ENCODE results near the gene GPR89B. TPM values are rescaled to one million over a fixed set of nuclear protein-coding genes. Genes with fewer than 3 reads are reported as not detected.
"Not testable (repeated sequence)": the region's sequence is repeated elsewhere in the genome, so short reads cannot be mapped to it uniquely, and the experiment has no call there.

GPR89B gene
- total and polyA plus RNA-seq, 7 donors, result 0.60 to 26.3 (median 9.9) TPM

- H3K9me3 ChIP-seq; H3K27ac ChIP-seq; DNase-seq; H3K4me1 ChIP-seq; intact Hi-C loops (cut with DNase I); H3K27me3 ChIP-seq; H3K4me3 ChIP-seq; H3K36me3 ChIP-seq: not testable (repeated sequence)
- 53 to 63% methylated on average over 1 of the region's 1 CpG for WGBS, 2 donors
Observed at GRCh38 chr1:147958906-147959305, 30.7 kb downstream of the GPR89B start.

DNA sequence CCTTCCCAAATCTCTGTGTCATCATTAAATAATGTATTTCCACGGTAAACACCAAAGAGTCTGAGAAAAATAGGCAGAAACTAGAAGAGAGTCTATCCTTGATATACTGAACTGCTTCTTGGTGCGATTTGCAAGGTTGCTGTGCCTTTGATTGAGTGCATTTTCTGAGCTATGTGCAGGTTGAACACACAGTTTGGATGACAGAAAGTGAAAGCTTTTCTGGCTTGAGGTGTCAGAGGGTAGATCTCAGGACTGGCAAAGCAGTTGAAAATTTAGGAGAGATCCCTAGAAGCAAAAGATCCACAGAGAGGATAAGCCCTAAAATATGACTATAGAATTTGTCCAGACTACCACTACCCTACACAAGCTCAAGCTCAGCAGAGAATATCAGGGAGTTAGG, 31.5 kb downstream of the GPR89B start:
- H3K27me3 ChIP-seq; DNase-seq; H3K4me3 ChIP-seq; H3K27ac ChIP-seq; H3K9me3 ChIP-seq; H3K36me3 ChIP-seq; H3K4me1 ChIP-seq; intact Hi-C loops (cut with DNase I): not testable (repeated sequence)
- WGBS, 2 donors, result 97 to 98% methylated on average over 2 of the region's 2 CpGs

GRCh38 chr1:147964575-147964974, 36.4 kb downstream of the GPR89B start:
- H3K4me1 ChIP-seq; H3K4me3 ChIP-seq; H3K9me3 ChIP-seq; H3K27me3 ChIP-seq; H3K27ac ChIP-seq; DNase-seq; H3K36me3 ChIP-seq; intact Hi-C loops (cut with DNase I): not testable (repeated sequence)
- WGBS, 2 donors, result no CpG with 5 or more reads among the region's 1 CpG

DNA sequence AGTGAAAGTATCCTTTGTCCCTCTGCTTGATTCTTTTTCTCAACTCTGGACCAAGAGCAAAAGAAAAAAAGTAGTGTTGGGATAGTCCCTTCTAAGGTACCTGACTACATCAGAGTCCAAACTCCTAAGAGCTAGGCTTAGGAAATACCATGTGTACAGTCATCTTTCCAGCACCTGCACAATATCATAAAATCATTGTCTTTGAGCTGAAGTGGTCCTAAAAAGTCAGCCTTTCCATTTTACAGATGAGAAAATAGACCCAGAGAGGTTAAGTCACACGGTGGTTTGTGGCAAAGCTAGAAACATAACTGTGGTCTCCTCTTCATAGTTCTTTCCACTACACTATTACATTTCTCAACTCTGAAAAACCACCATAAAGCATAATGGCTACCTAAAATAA, 38.4 kb downstream of the GPR89B start:
- H3K4me3 ChIP-seq; H3K4me1 ChIP-seq; DNase-seq; H3K27me3 ChIP-seq; intact Hi-C loops (cut with DNase I); H3K9me3 ChIP-seq; H3K36me3 ChIP-seq; H3K27ac ChIP-seq: not testable (repeated sequence)
- WGBS, 2 donors, result no CpG with 5 or more reads among the region's 1 CpG

GRCh38 chr1:147978896-147979651, 50.9 kb downstream of the GPR89B start:
- H3K27me3 ChIP-seq; H3K36me3 ChIP-seq; intact Hi-C loops (cut with DNase I); H3K27ac ChIP-seq; H3K4me1 ChIP-seq; H3K4me3 ChIP-seq; H3K9me3 ChIP-seq; DNase-seq: not testable (repeated sequence)
- WGBS, 2 donors, result 90 to 93% methylated on average over 4 of the region's 6 CpGs

DNA sequence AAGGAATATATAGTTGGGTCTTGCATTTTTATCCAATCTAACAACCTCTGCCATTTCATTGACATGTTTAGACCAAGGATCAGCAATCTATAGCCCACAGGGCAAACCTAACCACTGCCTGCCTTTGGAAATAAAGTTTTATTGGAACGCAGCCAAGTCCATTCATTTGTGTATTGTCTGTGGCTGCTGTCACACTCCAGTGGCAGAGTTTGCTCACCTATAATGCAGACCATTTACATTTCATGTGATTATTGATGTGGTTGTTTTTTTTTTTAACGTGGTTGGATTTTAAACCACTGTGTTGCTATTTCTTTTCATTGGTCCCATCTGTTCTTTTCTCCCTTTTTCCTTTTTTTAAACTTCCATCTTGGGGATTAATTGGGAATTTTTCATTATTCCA, 57.2 kb downstream of the GPR89B start:
- H3K9me3 ChIP-seq; H3K36me3 ChIP-seq; H3K27me3 ChIP-seq; H3K4me3 ChIP-seq; H3K27ac ChIP-seq; H3K4me1 ChIP-seq; intact Hi-C loops (cut with DNase I); DNase-seq: not testable (repeated sequence)
- WGBS, 2 donors, result 66 to 69% methylated on average over 2 of the region's 2 CpGs

DNA sequence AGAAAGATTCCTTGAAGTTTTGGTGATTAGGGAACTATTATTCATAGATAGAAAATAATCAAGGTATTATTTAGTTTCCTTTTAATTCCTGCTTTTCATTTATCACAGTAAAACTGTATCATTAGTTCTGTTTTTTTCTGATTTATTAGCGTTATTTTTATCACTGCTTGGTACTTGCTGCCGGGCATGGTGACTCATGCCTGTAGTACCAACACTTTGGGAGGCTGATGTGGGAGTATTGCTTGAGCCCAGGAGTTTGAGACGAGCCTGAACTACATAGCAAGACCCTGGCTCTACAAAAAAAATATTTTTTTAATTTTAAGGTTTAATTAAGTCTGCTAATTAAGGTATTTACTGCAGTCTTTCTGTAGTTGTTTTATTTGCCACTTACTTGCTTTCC, 59.7 kb downstream of the GPR89B start:
- DNase-seq; intact Hi-C loops (cut with DNase I); H3K36me3 ChIP-seq; H3K4me1 ChIP-seq; H3K27me3 ChIP-seq; H3K27ac ChIP-seq; H3K4me3 ChIP-seq; H3K9me3 ChIP-seq: not testable (repeated sequence)
- 84 to 94% methylated on average over 3 of the region's 3 CpGs for WGBS, 2 donors

DNA sequence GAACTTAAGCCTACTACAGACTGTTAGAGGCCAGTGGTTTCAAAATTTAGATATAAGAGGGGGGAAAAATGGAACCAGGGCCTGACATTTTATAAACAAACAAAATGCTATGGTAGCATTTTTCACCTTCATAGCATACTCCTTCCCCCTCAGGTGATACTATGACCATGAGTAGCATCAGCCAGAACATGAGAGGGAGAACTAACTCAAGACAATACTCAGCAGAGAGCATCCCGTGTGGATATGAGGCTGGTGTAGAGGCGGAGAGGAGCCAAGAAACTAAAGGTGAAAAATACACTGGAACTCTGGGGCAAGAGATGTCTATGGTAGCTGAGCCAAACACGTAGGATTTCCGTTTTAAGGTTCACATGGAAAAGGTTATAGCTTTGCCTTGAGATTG, 64.7 kb downstream of the GPR89B start:
- H3K36me3 ChIP-seq; H3K27me3 ChIP-seq; H3K27ac ChIP-seq; H3K4me1 ChIP-seq; H3K4me3 ChIP-seq; DNase-seq; intact Hi-C loops (cut with DNase I); H3K9me3 ChIP-seq: not testable (repeated sequence)
- 92 to 96% methylated on average over 4 of the region's 4 CpGs for WGBS, 2 donors

- H3K36me3 ChIP-seq; H3K27ac ChIP-seq; H3K4me1 ChIP-seq; intact Hi-C loops (cut with DNase I); H3K9me3 ChIP-seq; DNase-seq; H3K4me3 ChIP-seq; H3K27me3 ChIP-seq: not testable (repeated sequence)
- WGBS, 2 donors, result 74 to 96% methylated on average over 4 of the region's 4 CpGs
Observed at GRCh38 chr1:147993400-147993799, 65.2 kb downstream of the GPR89B start.

DNA sequence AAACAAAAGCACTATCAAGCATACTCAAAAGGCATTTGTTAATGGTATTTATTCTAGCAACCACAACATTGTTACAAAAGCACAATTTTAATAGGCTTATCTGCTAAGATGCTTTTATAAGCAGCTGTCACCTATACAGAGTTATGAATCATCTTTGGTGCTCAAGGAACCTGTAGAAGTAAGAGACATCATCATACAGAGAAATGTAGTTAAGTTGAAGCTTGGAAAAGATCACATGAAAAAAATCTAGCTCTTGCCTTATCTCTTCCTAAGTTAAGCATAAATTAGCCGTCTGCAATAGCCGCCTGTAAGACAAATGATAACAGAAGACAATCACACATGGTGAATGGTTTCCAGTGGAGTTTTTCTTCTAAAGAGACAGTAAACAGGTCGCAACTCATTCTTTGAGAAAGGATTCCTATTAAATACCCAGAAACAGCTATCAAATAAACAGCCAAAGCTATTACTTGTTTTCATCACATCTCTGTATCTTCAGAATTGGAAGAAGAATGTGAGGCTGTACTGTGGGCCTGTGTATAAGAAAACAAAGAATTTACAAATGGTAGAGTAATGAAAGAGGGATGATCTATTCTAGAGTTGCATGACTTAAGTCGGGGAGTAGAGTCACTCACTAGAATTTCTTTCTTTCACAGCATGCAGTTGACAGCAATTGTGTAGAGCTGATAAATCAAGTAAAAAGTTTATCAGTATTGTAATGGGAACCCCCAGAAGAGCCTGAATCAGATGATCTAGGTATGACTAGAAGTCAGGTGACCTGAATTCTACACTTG, 65.8 kb downstream of the GPR89B start:
- H3K36me3 ChIP-seq; H3K9me3 ChIP-seq; H3K27ac ChIP-seq; H3K4me3 ChIP-seq; H3K4me1 ChIP-seq; H3K27me3 ChIP-seq; intact Hi-C loops (cut with DNase I); DNase-seq: not testable (repeated sequence)
- 84 to 98% methylated on average over 2 of the region's 4 CpGs for WGBS, 2 donors

GRCh38 chr1:147996088-147996487, 67.9 kb downstream of the GPR89B start:
- H3K4me3 ChIP-seq; H3K4me1 ChIP-seq; H3K27me3 ChIP-seq; H3K27ac ChIP-seq; H3K36me3 ChIP-seq; H3K9me3 ChIP-seq; intact Hi-C loops (cut with DNase I); DNase-seq: not testable (repeated sequence)
- 93 to 97% methylated on average over 1 of the region's 2 CpGs for WGBS, 2 donors

- H3K27me3 ChIP-seq, result peaks cover 0 to 26% (median 0%) of the 10 kb centered on the region in 3 donors
- H3K36me3 ChIP-seq; H3K27ac ChIP-seq; H3K4me1 ChIP-seq; H3K9me3 ChIP-seq; H3K4me3 ChIP-seq; DNase-seq; intact Hi-C loops (cut with DNase I): not testable (repeated sequence)
- WGBS, 2 donors, result 93 to 94% methylated on average over 3 of the region's 4 CpGs
Observed at GRCh38 chr1:148007724-148008123, 79.5 kb downstream of the GPR89B start.
